HG03439 (cell line): ENCODE measurements around the gene MLKL.
A peak's percentile ranks its signal among the peaks of the same experiment; 100 is the strongest.
"Not testable (repeated sequence)": the region's sequence is repeated elsewhere in the genome, so short reads cannot be mapped to it uniquely, and the experiment has no call there.

Experiments
- ATAC-seq: cut with Tn5 transposase; IDR thresholded peaks from one replicate; pipeline ENCODE4 v1.9.1; 2021; ENCODE audit warnings: mild to moderate bottlenecking, moderate library complexity; ENCODE audit not compliant: unreplicated experiment

MLKL gene

DNA sequence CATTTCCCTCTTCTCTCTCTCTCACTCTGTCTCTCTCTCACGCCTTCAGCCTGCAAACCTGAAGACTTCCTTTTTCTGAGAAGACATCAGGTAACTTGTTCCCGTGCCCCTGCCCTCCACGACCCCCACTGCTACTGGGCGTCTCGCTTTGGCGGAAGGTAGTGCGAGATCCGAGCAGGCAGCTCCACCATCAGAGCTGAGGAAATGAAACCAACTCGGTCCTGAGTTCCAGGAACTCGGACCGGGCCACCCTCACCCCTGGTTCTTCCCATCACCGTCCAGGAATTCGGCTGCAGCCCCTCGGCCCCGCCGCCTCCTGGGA is 585 bp downstream of the MLKL start:
- no peak for ATAC-seq

DNA sequence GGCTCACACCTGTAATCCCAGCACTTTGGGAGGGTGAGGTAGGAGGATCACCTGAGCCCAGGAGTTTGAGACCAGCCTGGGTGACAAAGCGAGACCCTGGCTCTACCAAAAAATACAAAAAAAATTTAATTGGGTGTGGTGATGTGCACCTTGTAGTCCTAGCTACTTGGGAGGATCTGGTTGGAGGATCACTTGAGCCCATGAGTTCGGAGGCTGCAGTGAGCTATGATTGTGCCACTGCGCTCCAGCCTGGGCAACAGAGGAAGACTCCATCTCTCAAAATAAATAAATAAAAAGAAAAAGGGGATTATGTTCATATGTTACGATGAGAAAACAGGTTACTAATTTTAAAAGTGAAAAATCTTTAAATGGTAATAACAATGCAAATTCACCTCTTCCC is 996 bp downstream of the MLKL start:
- ATAC-seq = no peak

- ATAC-seq = no peak
These were observed 2.4 kb downstream of the MLKL start for GRCh38 chr16:74698222-74698621.

- peak; percentile 68 for ATAC-seq
These were observed 4.9 kb downstream of the MLKL start for GRCh38 chr16:74695450-74696422.

- no peak for ATAC-seq
These were observed 9.4 kb downstream of the MLKL start for GRCh38 chr16:74691093-74691855.

- no peak for ATAC-seq
These were observed 18.1 kb downstream of the MLKL start for GRCh38 chr16:74682556-74682955.

DNA sequence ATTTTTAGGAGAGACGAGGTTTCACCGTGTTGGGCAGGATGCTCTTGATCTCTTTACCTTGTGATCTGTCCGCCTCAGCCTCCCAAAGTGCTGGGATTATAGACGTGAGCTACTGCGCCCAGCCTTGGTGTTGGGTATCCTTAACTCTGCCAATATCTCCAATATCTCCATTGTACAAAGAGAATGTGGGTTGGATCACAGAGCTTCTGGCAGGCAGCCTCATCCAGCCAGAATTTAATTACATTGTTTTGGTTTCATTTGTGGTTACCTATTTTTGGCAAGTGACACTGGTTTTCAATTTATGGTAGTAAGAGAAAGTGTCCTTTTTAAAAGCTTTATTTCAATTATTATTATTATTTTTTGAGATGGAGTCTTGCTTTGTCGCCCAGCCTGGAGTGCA is 20.0 kb downstream of the MLKL start:
- ATAC-seq = no peak

DNA sequence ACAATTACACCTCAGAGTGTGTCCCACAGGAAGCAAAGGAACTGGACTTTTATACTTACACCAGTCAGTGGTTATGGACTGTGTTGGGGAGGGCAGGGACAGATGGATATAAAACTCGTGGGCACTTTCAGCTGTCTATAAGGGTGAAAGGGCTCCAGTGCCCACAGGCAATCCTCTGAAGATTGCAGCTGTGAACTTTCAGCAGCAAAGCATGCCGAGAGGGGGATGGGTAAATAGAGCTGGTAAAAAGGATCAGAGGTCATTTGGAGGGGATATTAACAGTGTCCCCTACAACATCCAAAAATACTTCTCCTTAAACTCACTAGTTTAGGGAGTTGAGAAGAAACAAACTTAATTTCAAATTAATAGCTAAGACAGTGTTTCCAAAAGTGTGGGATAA is 20.7 kb downstream of the MLKL start:
- ATAC-seq = no peak

DNA sequence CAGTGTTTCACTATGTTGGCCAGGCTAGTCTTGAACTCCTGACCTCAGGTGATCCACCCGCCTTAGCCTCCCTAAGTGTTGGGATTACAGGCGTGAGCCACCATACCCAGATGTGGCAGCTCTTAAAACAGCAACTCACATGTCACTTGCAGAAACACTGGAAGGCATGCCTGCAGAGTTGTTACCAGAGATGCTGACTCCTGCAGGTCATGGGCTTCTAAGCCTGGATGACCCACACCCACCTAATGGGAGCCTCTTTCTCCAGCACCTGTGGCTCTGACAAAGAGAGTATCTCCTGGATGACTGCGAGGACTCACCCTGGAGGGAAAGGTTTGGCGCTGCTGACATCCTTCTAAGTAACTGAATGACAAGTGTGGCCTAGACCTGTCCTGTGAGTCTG is 22.8 kb downstream of the MLKL start:
- no peak for ATAC-seq

DNA sequence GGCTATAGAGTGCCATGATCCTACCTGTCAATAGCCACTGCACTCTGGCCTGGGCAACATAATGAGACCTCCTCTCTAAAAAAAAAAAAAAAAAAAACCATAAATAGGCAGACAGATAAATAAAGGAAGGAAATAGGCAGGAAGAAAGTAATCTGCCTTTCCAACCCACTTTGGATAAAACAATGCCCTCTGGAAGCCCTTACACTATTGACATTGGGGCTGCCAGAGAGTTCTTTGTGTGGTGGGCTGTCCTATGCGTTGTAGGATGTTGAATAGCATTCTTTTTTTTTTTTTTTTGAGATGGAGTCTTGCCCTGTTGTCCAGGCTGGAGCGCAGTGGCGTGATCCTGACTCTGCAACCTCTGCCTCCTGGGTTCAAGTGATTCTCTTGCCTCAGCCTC is 26.8 kb downstream of the MLKL start:
- ATAC-seq = no peak

- ATAC-seq = not testable (repeated sequence)
These were observed 31.8 kb downstream of the MLKL start for GRCh38 chr16:74668877-74669276.

DNA sequence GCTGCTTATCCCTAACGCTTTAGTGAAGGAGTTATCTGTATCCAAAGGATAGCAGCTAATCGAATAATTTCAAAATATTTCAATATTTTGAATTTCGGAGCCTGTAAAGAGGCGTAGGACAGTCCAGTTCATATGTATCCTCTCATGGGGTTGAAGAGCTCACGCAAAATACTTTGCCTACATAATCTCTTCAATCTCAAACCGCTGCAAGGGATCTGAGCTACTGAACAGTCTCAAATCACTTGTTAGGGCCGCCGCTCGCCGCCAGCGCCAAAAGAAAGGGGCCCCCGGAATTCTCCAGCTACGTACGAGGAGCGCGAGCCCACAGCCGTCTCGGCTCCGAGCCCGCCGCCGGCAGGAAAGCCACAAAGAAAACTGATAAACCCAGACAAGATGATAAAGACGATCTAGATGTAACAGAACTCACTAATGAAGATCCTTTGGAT is 33.4 kb downstream of the MLKL start:
- no peak for ATAC-seq

DNA sequence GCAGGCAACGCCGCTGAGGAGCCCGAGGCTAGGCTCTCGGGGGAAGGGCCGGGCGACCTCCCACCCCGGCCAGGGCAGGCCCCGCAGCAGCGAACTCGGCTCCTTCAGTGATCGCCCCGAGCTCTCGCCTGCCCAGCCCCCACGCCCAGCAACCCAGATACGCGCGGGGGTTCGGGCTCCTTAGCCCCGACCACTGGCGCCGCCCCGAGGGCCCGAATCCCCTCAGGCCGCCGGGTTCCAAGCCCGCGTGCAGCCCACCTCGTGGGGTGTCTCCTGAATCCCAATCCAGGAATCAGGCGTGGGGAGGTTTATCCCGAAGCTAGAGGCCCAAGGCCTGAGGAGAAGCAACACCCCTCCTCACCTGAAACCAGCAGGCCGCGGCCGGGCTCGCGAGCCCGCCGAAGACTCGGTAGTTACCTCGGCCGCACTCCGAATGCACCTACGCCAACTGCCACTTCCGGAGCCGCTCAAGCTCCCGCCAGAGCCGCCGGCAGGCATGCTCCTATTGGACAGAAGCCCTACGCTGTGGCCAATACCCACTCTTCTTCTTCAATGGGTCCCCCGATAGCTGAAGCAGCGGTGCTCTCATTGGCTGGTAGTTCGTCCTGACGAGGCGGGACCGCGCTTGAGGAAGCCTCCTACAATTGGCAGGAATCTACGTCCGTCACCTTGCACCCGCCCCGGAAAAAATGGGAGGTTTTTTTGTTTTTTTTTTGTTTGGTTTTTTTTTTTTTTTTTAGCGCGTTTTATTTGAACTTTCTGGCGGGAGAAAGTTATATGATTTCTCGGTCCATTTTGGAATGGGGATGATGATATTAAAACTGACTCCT is 34.0 kb downstream of the MLKL start, which contains the start of gene RFWD3:
Gene RFWD3 (minus strand): TSS at position 453 of the 830 bp plus-strand sequence. CDS start 5,428 bp downstream, outside the sequence.
- peak; percentile 100 for ATAC-seq

- no peak for ATAC-seq
These were observed 34.6 kb downstream of the MLKL start for GRCh38 chr16:74666010-74666421.

- no peak for ATAC-seq
These were observed 39.6 kb downstream of the MLKL start for GRCh38 chr16:74661064-74661463.

DNA sequence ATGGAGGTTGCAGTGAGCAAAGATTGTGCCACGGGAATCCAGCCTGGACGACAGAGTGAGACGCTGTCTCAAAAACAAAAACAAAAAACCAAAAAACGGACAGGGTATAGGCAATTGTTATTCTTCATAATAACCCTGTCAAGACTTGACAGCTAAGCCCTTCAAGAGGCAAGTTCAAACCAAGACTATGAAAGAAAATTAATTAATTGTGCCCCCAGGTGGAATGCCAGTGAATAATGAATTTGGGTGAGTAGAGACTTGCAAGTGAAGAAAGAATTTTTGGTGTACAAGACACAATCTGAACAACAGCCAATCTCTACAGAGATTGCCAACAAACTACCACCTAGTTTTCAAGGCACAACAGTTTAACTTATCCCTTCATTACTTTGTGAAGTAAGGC is 40.3 kb downstream of the MLKL start:
- no peak for ATAC-seq

DNA sequence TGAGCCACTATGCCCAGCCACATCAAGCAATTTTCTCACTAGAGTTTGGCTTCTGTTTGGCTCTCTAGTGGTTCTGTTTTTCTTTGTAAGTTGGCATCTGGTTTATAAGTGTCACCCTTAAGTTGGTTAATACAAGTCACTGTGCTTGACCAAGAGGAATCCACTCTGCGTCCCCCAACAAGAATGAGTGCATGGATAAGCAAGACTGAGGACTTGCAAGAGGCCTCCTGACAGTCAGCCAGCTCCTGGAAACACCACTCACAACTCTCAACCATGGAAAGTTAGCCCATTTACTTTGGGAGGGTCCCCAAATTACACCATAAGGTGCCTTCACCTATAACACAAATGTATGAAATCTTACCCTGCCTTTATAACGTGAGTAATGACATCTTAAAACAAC is 41.6 kb downstream of the MLKL start:
- ATAC-seq = no peak

GRCh38 chr16:74657870-74658642 is 42.6 kb downstream of the MLKL start:
- ATAC-seq = no peak

- no peak for ATAC-seq
These were observed 46.1 kb downstream of the MLKL start for GRCh38 chr16:74654536-74655050.

GRCh38 chr16:74652883-74653282 is 47.8 kb downstream of the MLKL start:
- not testable (repeated sequence) for ATAC-seq
